Suprapubic skin (tissue), 4 donors: ENCODE results near the gene FGF12. TPM values are rescaled to one million over a fixed set of nuclear protein-coding genes. Genes with fewer than 3 reads are reported as not detected.

Experiments used
- DNase-seq, 2 donors: peaks; one replicate each; pipeline ENCODE4 v3.0.0-alpha.2; 2019; ENCODE audit warnings: low spot score in 2 of 2
- H3K27ac ChIP-seq: fragments of 200-600 bp; sonication (generic); one replicate; pipeline ENCODE4 v1.5.1; 2019
- H3K27me3 ChIP-seq: fragments of 200-600 bp; sonication (generic); one replicate; pipeline ENCODE4 v1.5.1; 2019
- H3K36me3 ChIP-seq: fragments of 200-600 bp; sonication (generic); one replicate; pipeline ENCODE4 v1.5.1; 2019
- H3K4me1 ChIP-seq: fragments of 200-600 bp; sonication (generic); one replicate; pipeline ENCODE4 v1.5.1; 2019
- H3K4me3 ChIP-seq: fragments of 200-600 bp; sonication (generic); one replicate; pipeline ENCODE4 v1.5.1; 2019; ENCODE audit warnings: mild to moderate bottlenecking
- H3K9me3 ChIP-seq: fragments of 200-600 bp; sonication (generic); one replicate; pipeline ENCODE4 v1.5.1; 2019
- CTCF ChIP-seq, 2 donors: fragments of 200-600 bp in 1 of 2; fragments of 450-650 bp in 1 of 2; sonication (generic) in 1 of 2; IDR thresholded peaks; one replicate each; pipeline ENCODE4 v1.5.1; 2016 to 2019; ENCODE audit warnings: antibody characterized with exemption in 2 of 2, mild to moderate bottlenecking in 1 of 2, moderate library complexity in 1 of 2
- EP300 ChIP-seq: sonication (generic); formaldehyde crosslinking; IDR thresholded peaks from one replicate; pipeline ENCODE4 v1.6.1; 2017; ENCODE audit warnings: antibody characterized with exemption
- POLR2A ChIP-seq, 2 donors: fragments of 450-650 bp; IDR thresholded peaks; one replicate each; pipeline ENCODE4 v1.6.1; 2017; ENCODE audit warnings: antibody characterized with exemption in 2 of 2, mild to moderate bottlenecking in 2 of 2, moderate library complexity in 2 of 2
- POLR2AphosphoS5 ChIP-seq, 3 donors: sonication (generic); formaldehyde crosslinking; IDR thresholded peaks; one replicate each; pipeline ENCODE4 v1.6.1; 2017; ENCODE audit warnings: antibody characterized with exemption in 3 of 3
- WGBS: methylation state at CpG from one replicate; pipeline ENCODE4 v1.1.5; 2018; 5-methylcytosine and 5-hydroxymethylcytosine counted together
- total RNA-seq, 4 donors: library from RNA; depleted of rRNA; stranded (reverse); fragments of >200 nt; gene quantifications; one replicate each; pipeline ENCODE4 v1.1.0, GENCODE V29; 2016

Gene FGF12
- total RNA-seq, 4 donors from 2014 or later = 1.5 to 3.6 (median 1.6) TPM

- H3K27me3 ChIP-seq = no peaks in the 10 kb centered on the region
- no peak for DNase-seq
- no peak for TF ChIP-seq EP300
- no peak for TF ChIP-seq POLR2AphosphoS5 (IDR thresholded peaks at IDR 0.05)
- TF ChIP-seq POLR2A (IDR thresholded peaks at IDR 0.05) = no peak
- TF ChIP-seq CTCF (IDR thresholded peaks at IDR 0.05) = no peak
Observed at GRCh38 chr3:192641919-192642318, 85.4 kb downstream of the FGF12 start.

GRCh38 chr3:192639987-192640386, 87.4 kb downstream of the FGF12 start:
- 82% methylated on average over 2 of the region's 2 CpGs for WGBS
- H3K4me1 ChIP-seq = no peaks in the 10 kb centered on the region

More at GRCh38 chr3:192641919-192642318, 85.4 kb downstream of the FGF12 start:
- Histone ChIP-seq H3K36me3 (no peaks in the 10 kb centered on the region), H3K4me1 (no peaks in the 10 kb centered on the region), H3K9me3 (no peaks in the 10 kb centered on the region), H3K27ac (no peak overlapping the region), H3K4me3 (no peak overlapping the region)
- 48% methylated on average over 6 of the region's 6 CpGs for WGBS

GRCh38 chr3:192637803-192638202, 89.5 kb downstream of the FGF12 start:
- no peak for DNase-seq
- 46% methylated on average over 1 of the region's 1 CpG for WGBS
- no peaks in the 10 kb centered on the region for H3K4me1 ChIP-seq
- H3K9me3 ChIP-seq = no peaks in the 10 kb centered on the region
- H3K36me3 ChIP-seq = no peaks in the 10 kb centered on the region
- H3K27me3 ChIP-seq = no peaks in the 10 kb centered on the region
- H3K4me3 ChIP-seq = no peak overlapping the region
- H3K27ac ChIP-seq = no peak overlapping the region
- no peak for TF ChIP-seq EP300
- TF ChIP-seq POLR2AphosphoS5 (IDR thresholded peaks at IDR 0.05) = no peak
- TF ChIP-seq POLR2A (IDR thresholded peaks at IDR 0.05) = no peak
- no peak for TF ChIP-seq CTCF (IDR thresholded peaks at IDR 0.05)

More at GRCh38 chr3:192639987-192640386, 87.4 kb downstream of the FGF12 start:
- DNase-seq = no peak
- H3K9me3 ChIP-seq = no peaks in the 10 kb centered on the region
- TF ChIP-seq EP300 (no peak), POLR2AphosphoS5 (IDR thresholded peaks at IDR 0.05) (no peak), POLR2A (IDR thresholded peaks at IDR 0.05) (no peak), CTCF (IDR thresholded peaks at IDR 0.05) (no peak)
- H3K27ac ChIP-seq = no peak overlapping the region
- no peak overlapping the region for H3K4me3 ChIP-seq
- H3K36me3 ChIP-seq = no peaks in the 10 kb centered on the region
- no peaks in the 10 kb centered on the region for H3K27me3 ChIP-seq

- Histone ChIP-seq H3K27ac (no peak overlapping the region), H3K36me3 (no peaks in the 10 kb centered on the region), H3K4me3 (no peak overlapping the region), H3K4me1 (no peaks in the 10 kb centered on the region), H3K9me3 (no peaks in the 10 kb centered on the region), H3K27me3 (no peaks in the 10 kb centered on the region)
- TF ChIP-seq EP300 = no peak
- WGBS = 90% methylated on average over 8 of the region's 8 CpGs
- no peak for DNase-seq
Observed at GRCh38 chr3:192636517-192637444, 90.6 kb downstream of the FGF12 start.

- no peak for TF ChIP-seq POLR2A (IDR thresholded peaks at IDR 0.05)
- no peak for TF ChIP-seq EP300
- no peak for TF ChIP-seq CTCF (IDR thresholded peaks at IDR 0.05)
- TF ChIP-seq POLR2AphosphoS5 (IDR thresholded peaks at IDR 0.05) = no peak
- H3K9me3 ChIP-seq = no peaks in the 10 kb centered on the region
- 75% methylated on average over 3 of the region's 3 CpGs for WGBS
- H3K27ac ChIP-seq = no peak overlapping the region
- H3K4me1 ChIP-seq = no peaks in the 10 kb centered on the region
- no peaks in the 10 kb centered on the region for H3K27me3 ChIP-seq
- H3K36me3 ChIP-seq = no peaks in the 10 kb centered on the region
- no peak for DNase-seq
- no peak overlapping the region for H3K4me3 ChIP-seq
Observed at GRCh38 chr3:192629429-192629828, 97.9 kb downstream of the FGF12 start.
